ENCODE measurements around the gene PDGFC. TPM values are rescaled to one million over a fixed set of nuclear protein-coding genes. Genes with fewer than 3 reads are reported as not detected.
"Not testable (repeated sequence)": the region's sequence is repeated elsewhere in the genome, so short reads cannot be mapped to it uniquely, and the experiment has no call there.

PDGFC gene
- total RNA-seq, 1 experiment from 2014 or later = 4.5 TPM

- Histone ChIP-seq H4K91ac (ENCODE audit: insufficient read length, low read depth, low read length) (no peak overlapping the region), H4K5ac (ENCODE audit: insufficient read length, low read depth, low read length) (no peak overlapping the region), H3K4me2 (ENCODE audit: insufficient read depth, insufficient read length, low read length) (no peak overlapping the region), H3K79me2 (ENCODE audit: insufficient read depth, low read length) (no peaks in the 10 kb centered on the region), H3K23ac (ENCODE audit: insufficient read length, low read depth, low read length) (no peak overlapping the region), H3K27ac (ENCODE audit: insufficient read length, low read depth, low read length) (no peak overlapping the region), H2AFZ (ENCODE audit: low read length) (no peak overlapping the region), H4K20me1 (ENCODE audit: control insufficient read depth, insufficient read depth, insufficient read length) (no peaks in the 10 kb centered on the region), H3T11ph (ENCODE audit: low read length) (no peak overlapping the region), H3K79me1 (ENCODE audit: insufficient read depth, low read depth, low read length, poor library complexity, severe bottlenecking) (no peaks in the 10 kb centered on the region), H3K4me1 (ENCODE audit: insufficient read depth, low read length) (no peaks in the 10 kb centered on the region), H3K4ac (ENCODE audit: low read depth, low read length) (no peak overlapping the region), H3K23me2 (ENCODE audit: insufficient read length, low read depth, low read length, poor library complexity, severe bottlenecking) (no peaks in the 10 kb centered on the region), H2BK120ac (ENCODE audit: low read depth, low read length, poor library complexity, severe bottlenecking) (no peak overlapping the region), H3K56ac (ENCODE audit: insufficient read length, low read depth, low read length) (no peak overlapping the region), H2BK12ac (ENCODE audit: insufficient read length, low read depth, low read length) (no peak overlapping the region), H3K9me3 (ENCODE audit: control insufficient read depth, low read depth, low read length) (no peaks in the 10 kb centered on the region), H2BK20ac (ENCODE audit: low read depth, low read length, poor library complexity, severe bottlenecking) (no peak overlapping the region), H4K8ac (replicated peaks; ENCODE audit: insufficient read length, low read depth, low read length) (no peak overlapping the region), H2BK5ac (ENCODE audit: insufficient read length, low read length) (no peak overlapping the region), H3K14ac (ENCODE audit: insufficient read depth, low read length) (no peak overlapping the region), H2AK5ac (ENCODE audit: insufficient read length, low read length) (no peak overlapping the region), H3K27me3 (ENCODE audit: insufficient read depth, low read length) (no peaks in the 10 kb centered on the region), H2BK15ac (ENCODE audit: low read depth, low read length) (no peak overlapping the region), H3K9ac (ENCODE audit: extremely low read depth, insufficient read length, low read length) (no peak overlapping the region), H3K18ac (ENCODE audit: insufficient read length, low read depth, low read length) (no peak overlapping the region)
- Mint-ChIP-seq H3K27ac (no peak overlapping the region), H3K36me3 (ENCODE audit: insufficient read depth in 1 of 3, low read depth in 3 of 3) (no peaks in the 10 kb centered on the region), H3K4me1 (no peaks in the 10 kb centered on the region), H3K4me3 (no peak overlapping the region), H3K9me3 (no peaks in the 10 kb centered on the region), H3K27me3 (ENCODE audit: low read depth) (no peaks in the 10 kb centered on the region)
- no peak for DNase-seq
- TF ChIP-seq, protein P1, sequence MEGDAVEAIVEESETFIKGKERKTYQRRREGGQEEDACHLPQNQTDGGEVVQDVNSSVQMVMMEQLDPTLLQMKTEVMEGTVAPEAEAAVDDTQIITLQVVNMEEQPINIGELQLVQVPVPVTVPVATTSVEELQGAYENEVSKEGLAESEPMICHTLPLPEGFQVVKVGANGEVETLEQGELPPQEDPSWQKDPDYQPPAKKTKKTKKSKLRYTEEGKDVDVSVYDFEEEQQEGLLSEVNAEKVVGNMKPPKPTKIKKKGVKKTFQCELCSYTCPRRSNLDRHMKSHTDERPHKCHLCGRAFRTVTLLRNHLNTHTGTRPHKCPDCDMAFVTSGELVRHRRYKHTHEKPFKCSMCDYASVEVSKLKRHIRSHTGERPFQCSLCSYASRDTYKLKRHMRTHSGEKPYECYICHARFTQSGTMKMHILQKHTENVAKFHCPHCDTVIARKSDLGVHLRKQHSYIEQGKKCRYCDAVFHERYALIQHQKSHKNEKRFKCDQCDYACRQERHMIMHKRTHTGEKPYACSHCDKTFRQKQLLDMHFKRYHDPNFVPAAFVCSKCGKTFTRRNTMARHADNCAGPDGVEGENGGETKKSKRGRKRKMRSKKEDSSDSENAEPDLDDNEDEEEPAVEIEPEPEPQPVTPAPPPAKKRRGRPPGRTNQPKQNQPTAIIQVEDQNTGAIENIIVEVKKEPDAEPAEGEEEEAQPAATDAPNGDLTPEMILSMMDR (conservative IDR thresholded peaks at IDR 0.05) = no peak
- no CpG with 5 or more reads among the region's 1 CpG for WGBS (ENCODE audit: extremely low coverage, insufficient read length, low lambda C conversion rate)
Observed at GRCh38 chr4:156870131-156870530, 101.5 kb downstream of the PDGFC start.

DNA sequence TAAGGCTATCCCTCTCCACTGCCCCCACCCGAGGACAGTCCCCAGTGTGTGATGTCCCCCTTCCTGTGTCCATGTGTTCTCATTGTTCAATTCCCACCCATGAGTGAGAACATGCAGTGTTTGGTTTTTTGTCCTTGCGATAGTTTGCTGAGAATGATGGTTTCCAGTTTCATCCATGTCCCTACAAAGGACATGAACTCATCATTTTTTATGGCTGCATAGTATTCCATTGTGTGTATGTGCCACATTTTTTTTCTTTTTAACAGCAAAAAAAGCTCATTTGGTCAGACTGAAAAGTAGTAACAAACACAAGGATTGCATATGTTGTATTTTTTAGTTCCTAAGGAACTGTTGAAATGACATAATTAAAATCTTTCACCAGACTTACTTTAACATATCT, 105.5 kb downstream of the PDGFC start:
- not testable (repeated sequence) for H3K4me1 ChIP-seq (ENCODE audit: insufficient read depth, low read length); H3K9me3 ChIP-seq (ENCODE audit: control insufficient read depth, low read depth, low read length); H3K79me1 ChIP-seq (ENCODE audit: insufficient read depth, low read depth, low read length, poor library complexity, severe bottlenecking); H3K14ac ChIP-seq (ENCODE audit: insufficient read depth, low read length); H3K79me2 ChIP-seq (ENCODE audit: insufficient read depth, low read length); DNase-seq; H3K23me2 ChIP-seq (ENCODE audit: insufficient read length, low read depth, low read length, poor library complexity, severe bottlenecking); H3K4me3 Mint-ChIP-seq; H2BK15ac ChIP-seq (ENCODE audit: low read depth, low read length); H4K8ac ChIP-seq (replicated peaks; ENCODE audit: insufficient read length, low read depth, low read length); H3K4me2 ChIP-seq (ENCODE audit: insufficient read depth, insufficient read length, low read length); H2BK5ac ChIP-seq (ENCODE audit: insufficient read length, low read length); H4K20me1 ChIP-seq (ENCODE audit: control insufficient read depth, insufficient read depth, insufficient read length); H3K9me3 Mint-ChIP-seq; H3K18ac ChIP-seq (ENCODE audit: insufficient read length, low read depth, low read length); H4K5ac ChIP-seq (ENCODE audit: insufficient read length, low read depth, low read length); H2BK120ac ChIP-seq (ENCODE audit: low read depth, low read length, poor library complexity, severe bottlenecking); H3K4ac ChIP-seq (ENCODE audit: low read depth, low read length); H3T11ph ChIP-seq (ENCODE audit: low read length); H2AFZ ChIP-seq (ENCODE audit: low read length); H3K23ac ChIP-seq (ENCODE audit: insufficient read length, low read depth, low read length); H3K27ac Mint-ChIP-seq; H2BK12ac ChIP-seq (ENCODE audit: insufficient read length, low read depth, low read length); H3K56ac ChIP-seq (ENCODE audit: insufficient read length, low read depth, low read length); H3K9ac ChIP-seq (ENCODE audit: extremely low read depth, insufficient read length, low read length); H2BK20ac ChIP-seq (ENCODE audit: low read depth, low read length, poor library complexity, severe bottlenecking); H3K4me1 Mint-ChIP-seq; H3K27me3 ChIP-seq (ENCODE audit: insufficient read depth, low read length); H3K27me3 Mint-ChIP-seq (ENCODE audit: low read depth); H4K91ac ChIP-seq (ENCODE audit: insufficient read length, low read depth, low read length); H3K27ac ChIP-seq (ENCODE audit: insufficient read length, low read depth, low read length); H3K36me3 Mint-ChIP-seq (ENCODE audit: insufficient read depth in 1 of 3, low read depth in 3 of 3); H2AK5ac ChIP-seq (ENCODE audit: insufficient read length, low read length)
- no CpG with 5 or more reads among the region's 2 CpGs for WGBS (ENCODE audit: extremely low coverage, insufficient read length, low lambda C conversion rate)
